Measurements from ENCODE around the gene SMCO3.

DNA sequence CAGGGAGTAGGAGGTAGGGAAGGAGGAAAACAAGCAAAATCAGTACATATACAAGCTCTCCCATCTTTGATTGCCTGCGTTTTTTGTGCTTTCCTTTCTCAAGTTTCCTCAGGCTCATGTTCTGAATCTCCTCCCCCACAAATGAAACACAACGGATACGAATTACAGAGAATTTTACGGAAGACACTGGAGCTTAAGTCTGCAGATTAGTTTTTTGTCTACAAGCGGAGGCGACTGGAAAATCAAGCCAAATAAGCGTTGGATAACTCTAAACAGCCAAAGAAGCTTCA, 11.3 kb downstream of the SMCO3 start:
- TF ChIP-seq POLR2A (IDR thresholded peaks at IDR 0.05): no peak
- TF ChIP-seq, protein P1, sequence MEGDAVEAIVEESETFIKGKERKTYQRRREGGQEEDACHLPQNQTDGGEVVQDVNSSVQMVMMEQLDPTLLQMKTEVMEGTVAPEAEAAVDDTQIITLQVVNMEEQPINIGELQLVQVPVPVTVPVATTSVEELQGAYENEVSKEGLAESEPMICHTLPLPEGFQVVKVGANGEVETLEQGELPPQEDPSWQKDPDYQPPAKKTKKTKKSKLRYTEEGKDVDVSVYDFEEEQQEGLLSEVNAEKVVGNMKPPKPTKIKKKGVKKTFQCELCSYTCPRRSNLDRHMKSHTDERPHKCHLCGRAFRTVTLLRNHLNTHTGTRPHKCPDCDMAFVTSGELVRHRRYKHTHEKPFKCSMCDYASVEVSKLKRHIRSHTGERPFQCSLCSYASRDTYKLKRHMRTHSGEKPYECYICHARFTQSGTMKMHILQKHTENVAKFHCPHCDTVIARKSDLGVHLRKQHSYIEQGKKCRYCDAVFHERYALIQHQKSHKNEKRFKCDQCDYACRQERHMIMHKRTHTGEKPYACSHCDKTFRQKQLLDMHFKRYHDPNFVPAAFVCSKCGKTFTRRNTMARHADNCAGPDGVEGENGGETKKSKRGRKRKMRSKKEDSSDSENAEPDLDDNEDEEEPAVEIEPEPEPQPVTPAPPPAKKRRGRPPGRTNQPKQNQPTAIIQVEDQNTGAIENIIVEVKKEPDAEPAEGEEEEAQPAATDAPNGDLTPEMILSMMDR (IDR thresholded peaks at IDR 0.05): no peak

All from upper lobe of left lung (tissue), 4 donors.